Smooth muscle cell (in vitro differentiated cells): ENCODE results near the gene FMNL2. TPM values are rescaled to one million over a fixed set of nuclear protein-coding genes. Genes with fewer than 3 reads are reported as not detected.
A peak's percentile ranks its signal among the peaks of the same experiment; 100 is the strongest.

Experiments used
- DNase-seq: peaks from one replicate; lab custom pipeline; 2025; ENCODE audit not compliant: unreplicated experiment; lab: John Stamatoyannopoulos, UW
- H2AFZ ChIP-seq: fragments of 200-600 bp; sonication (generic); 2 replicates; pipeline ENCODE4 v1.6.0; 2016; ENCODE audit warnings: antibody characterized with exemption, low read depth, mild to moderate bottlenecking
- H3F3A ChIP-seq: fragments of 200-600 bp; sonication (generic); 2 replicates; pipeline ENCODE4 v1.6.0; 2017; ENCODE audit warnings: antibody characterized with exemption, low read depth
- H3K27ac ChIP-seq: fragments of 200-600 bp; sonication (generic); 2 replicates; pipeline ENCODE4 v1.5.1; 2016; ENCODE audit warnings: low read depth, mild to moderate bottlenecking
- H3K27me3 ChIP-seq: fragments of 200-600 bp; sonication (generic); 2 replicates; pipeline ENCODE4 v1.6.1; 2016; ENCODE audit warnings: low read depth, mild to moderate bottlenecking
- H3K36me3 ChIP-seq: fragments of 200-600 bp; sonication (generic); 2 replicates; pipeline ENCODE4 v1.5.1; 2016; ENCODE audit warnings: low read depth
- H3K4me1 ChIP-seq: fragments of 200-600 bp; sonication (generic); 2 replicates; pipeline ENCODE4 v1.5.1; 2016; ENCODE audit warnings: low read depth
- H3K4me2 ChIP-seq: fragments of 200-600 bp; sonication (generic); 2 replicates; pipeline ENCODE4 v1.6.0; 2016; ENCODE audit warnings: mild to moderate bottlenecking
- H3K4me3 ChIP-seq: fragments of 200-600 bp; sonication (generic); 2 replicates; pipeline ENCODE4 v1.5.1; 2016; ENCODE audit warnings: mild to moderate bottlenecking
- H3K79me2 ChIP-seq: fragments of 200-600 bp; sonication (generic); 2 replicates; pipeline ENCODE4 v1.6.0; 2016; ENCODE audit warnings: low read depth, mild to moderate bottlenecking
- H3K9ac ChIP-seq: fragments of 200-600 bp; sonication (generic); 2 replicates; pipeline ENCODE4 v1.6.0; 2016; ENCODE audit warnings: low read depth
- H3K9me3 ChIP-seq: fragments of 200-600 bp; sonication (generic); replicated peaks from 2 replicates; pipeline ENCODE4 v1.5.1; 2016; ENCODE audit warnings: low read depth
- H4K20me1 ChIP-seq: fragments of 200-600 bp; sonication (generic); 2 replicates; pipeline ENCODE4 v1.6.0; 2016; ENCODE audit warnings: low read depth
- WGBS: methylation state at CpG from one replicate; pipeline ENCODE4 v1.1.7; 2016; ENCODE audit warnings: low lambda C conversion rate; 5-methylcytosine and 5-hydroxymethylcytosine counted together
- polyA plus RNA-seq: library from polyadenylated mRNA; unstranded; fragments of >200 nt; fragmentation: Nextera tagmentation; extraction: Ambion mirVana; gene quantifications from 2 replicates; pipeline ENCODE4 v1.2.1, GENCODE V29; 2016
- total RNA-seq: library from RNA; depleted of rRNA; stranded (reverse); fragments of >200 nt; gene quantifications from 2 replicates; pipeline ENCODE4 v1.2.3, GENCODE V29; 2014
- TF ChIP-seq, protein P1 (sequence below): fragments of 200-600 bp; sonication (generic); IDR thresholded peaks from 2 replicates; pipeline ENCODE4 v1.5.1; 2017; ENCODE audit warnings: borderline replicate concordance, mild to moderate bottlenecking, antibody characterized with exemption; ENCODE audit not compliant: insufficient read depth, poor library complexity, severe bottlenecking

Gene FMNL2
- total and polyA plus RNA-seq, 2 experiments from 2014 or later, result 7.4 to 37.3 TPM

DNA sequence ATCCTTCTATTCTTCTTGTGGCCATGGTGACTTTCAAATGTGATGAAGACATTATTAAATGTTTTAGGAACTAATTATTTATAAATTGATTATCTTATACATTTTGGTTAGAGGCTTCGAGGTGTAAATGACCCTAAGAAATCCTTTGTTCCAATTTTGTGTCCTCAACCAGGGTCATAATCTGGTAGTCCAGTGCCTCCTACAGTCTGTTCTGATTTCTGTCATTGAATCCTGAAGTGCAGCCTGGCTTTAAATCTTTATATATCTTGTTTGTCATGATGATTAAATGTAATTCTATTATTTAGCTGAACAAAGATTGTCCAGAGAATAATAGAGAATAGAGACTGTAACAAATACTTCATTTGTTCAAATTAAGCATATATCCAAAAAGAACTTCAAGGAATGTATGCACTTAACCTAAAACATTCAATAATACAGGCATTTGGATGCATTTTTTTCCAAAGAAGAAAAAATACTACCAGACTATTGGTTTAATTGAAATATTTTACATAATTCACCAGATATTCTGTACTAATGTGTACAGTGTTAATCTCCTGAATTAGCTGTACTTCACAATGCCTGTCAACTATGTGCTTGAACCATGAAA is 292.5 kb downstream of the FMNL2 start:
- no peak overlapping the region for H3K4me2 ChIP-seq

DNA sequence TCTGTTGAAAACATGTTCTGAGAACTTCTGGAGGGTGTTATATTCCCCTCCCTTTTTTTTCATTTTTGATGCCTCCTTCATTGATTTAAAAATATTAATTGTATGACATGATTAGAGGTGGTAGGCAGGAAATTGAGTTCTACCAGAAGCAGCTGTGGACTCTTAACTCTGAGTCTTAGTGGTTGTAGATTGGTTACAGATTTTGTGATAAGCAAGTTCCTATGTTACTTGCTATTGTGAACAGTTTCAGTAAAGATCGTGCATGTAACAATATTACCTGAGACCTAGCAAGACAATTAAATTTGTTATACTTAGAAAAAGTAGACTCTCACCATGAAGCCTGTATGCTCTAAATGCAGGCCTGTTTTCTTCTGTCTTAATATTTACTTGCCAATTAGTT is 294.2 kb downstream of the FMNL2 start:
- no peak overlapping the region for H2AFZ ChIP-seq
- H3K27me3 ChIP-seq, result no peaks in the 10 kb centered on the region
- no peaks in the 10 kb centered on the region for H3K9me3 ChIP-seq
- H3K79me2 ChIP-seq, result no peaks in the 10 kb centered on the region
- no peak overlapping the region for H3K27ac ChIP-seq
- H3F3A ChIP-seq, result no peaks in the 10 kb centered on the region
- H3K9ac ChIP-seq, result no peak overlapping the region
- no peaks in the 10 kb centered on the region for H3K4me1 ChIP-seq
- TF ChIP-seq, protein P1, sequence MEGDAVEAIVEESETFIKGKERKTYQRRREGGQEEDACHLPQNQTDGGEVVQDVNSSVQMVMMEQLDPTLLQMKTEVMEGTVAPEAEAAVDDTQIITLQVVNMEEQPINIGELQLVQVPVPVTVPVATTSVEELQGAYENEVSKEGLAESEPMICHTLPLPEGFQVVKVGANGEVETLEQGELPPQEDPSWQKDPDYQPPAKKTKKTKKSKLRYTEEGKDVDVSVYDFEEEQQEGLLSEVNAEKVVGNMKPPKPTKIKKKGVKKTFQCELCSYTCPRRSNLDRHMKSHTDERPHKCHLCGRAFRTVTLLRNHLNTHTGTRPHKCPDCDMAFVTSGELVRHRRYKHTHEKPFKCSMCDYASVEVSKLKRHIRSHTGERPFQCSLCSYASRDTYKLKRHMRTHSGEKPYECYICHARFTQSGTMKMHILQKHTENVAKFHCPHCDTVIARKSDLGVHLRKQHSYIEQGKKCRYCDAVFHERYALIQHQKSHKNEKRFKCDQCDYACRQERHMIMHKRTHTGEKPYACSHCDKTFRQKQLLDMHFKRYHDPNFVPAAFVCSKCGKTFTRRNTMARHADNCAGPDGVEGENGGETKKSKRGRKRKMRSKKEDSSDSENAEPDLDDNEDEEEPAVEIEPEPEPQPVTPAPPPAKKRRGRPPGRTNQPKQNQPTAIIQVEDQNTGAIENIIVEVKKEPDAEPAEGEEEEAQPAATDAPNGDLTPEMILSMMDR, result no peak
- H3K36me3 ChIP-seq, result no peaks in the 10 kb centered on the region
- H3K4me2 ChIP-seq, result no peak overlapping the region
- WGBS, result 95% methylated on average over 1 of the region's 1 CpG
- DNase-seq, result no peak
- no peaks in the 10 kb centered on the region for H4K20me1 ChIP-seq
- no peak overlapping the region for H3K4me3 ChIP-seq

More for the DNA sequence above, 292.5 kb downstream of the FMNL2 start:
- H4K20me1 ChIP-seq, result no peaks in the 10 kb centered on the region
- no peaks in the 10 kb centered on the region for H3K36me3 ChIP-seq
- no peaks in the 10 kb centered on the region for H3K79me2 ChIP-seq
- H3K4me1 ChIP-seq, result no peaks in the 10 kb centered on the region
- DNase-seq, result no peak
- no peak overlapping the region for H3K4me3 ChIP-seq
- H3K27me3 ChIP-seq, result no peaks in the 10 kb centered on the region
- no peak overlapping the region for H3K9ac ChIP-seq
- H2AFZ ChIP-seq, result no peak overlapping the region
- TF ChIP-seq, protein P1, result peak; percentile 65
- WGBS, result 45% methylated on average over 1 of the region's 1 CpG
- H3K9me3 ChIP-seq, result no peaks in the 10 kb centered on the region
- H3K27ac ChIP-seq, result no peak overlapping the region
- peaks cover 5% of the 10 kb centered on the region for H3F3A ChIP-seq

DNA sequence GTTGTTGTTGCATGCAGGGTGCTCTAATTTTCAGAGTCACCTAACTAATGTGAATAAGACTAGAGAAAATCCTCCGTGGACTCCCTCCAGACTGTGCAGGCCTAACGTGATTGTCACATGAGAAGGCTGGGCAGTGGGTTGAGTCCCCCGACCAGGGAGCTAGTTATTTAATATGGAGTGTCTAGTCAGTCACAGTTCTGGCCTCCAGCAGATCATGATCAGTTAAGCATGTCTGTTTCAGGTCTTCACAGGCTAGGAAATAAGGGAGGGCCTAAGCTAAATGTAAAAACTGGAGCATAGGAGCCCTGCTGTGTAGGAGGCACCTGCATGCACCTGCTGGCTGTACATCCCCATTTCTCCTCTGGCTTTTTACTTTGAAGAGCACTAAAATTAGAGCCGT is 295.5 kb downstream of the FMNL2 start:
- Histone ChIP-seq H3F3A (no peaks in the 10 kb centered on the region), H3K9me3 (no peaks in the 10 kb centered on the region), H3K9ac (no peak overlapping the region), H3K79me2 (no peaks in the 10 kb centered on the region), H3K27me3 (no peaks in the 10 kb centered on the region), H3K4me1 (no peaks in the 10 kb centered on the region), H3K4me3 (no peak overlapping the region), H3K27ac (no peak overlapping the region), H3K4me2 (no peak overlapping the region), H3K36me3 (no peaks in the 10 kb centered on the region), H4K20me1 (no peaks in the 10 kb centered on the region), H2AFZ (no peak overlapping the region)
- TF ChIP-seq, protein P1, result no peak
- WGBS, result 93% methylated on average over 4 of the region's 4 CpGs
- no peak for DNase-seq

GRCh38 chr2:152632736-152633135 is 297.8 kb downstream of the FMNL2 start:
- no peaks in the 10 kb centered on the region for H3K36me3 ChIP-seq
- no peak overlapping the region for H3K4me3 ChIP-seq
- H3K4me2 ChIP-seq, result no peak overlapping the region
- no peaks in the 10 kb centered on the region for H3K79me2 ChIP-seq
- WGBS, result 94% methylated on average over 3 of the region's 3 CpGs
- no peak for DNase-seq
- TF ChIP-seq, protein P1, result no peak
- H3K9ac ChIP-seq, result no peak overlapping the region
- H4K20me1 ChIP-seq, result no peaks in the 10 kb centered on the region
- H3F3A ChIP-seq, result no peaks in the 10 kb centered on the region
- H3K4me1 ChIP-seq, result no peaks in the 10 kb centered on the region
- H2AFZ ChIP-seq, result no peak overlapping the region
- H3K27me3 ChIP-seq, result no peaks in the 10 kb centered on the region
- no peak overlapping the region for H3K27ac ChIP-seq
- no peaks in the 10 kb centered on the region for H3K9me3 ChIP-seq
